GM20431 (cell line): ENCODE measurements around the gene CERS3.
"Not testable (repeated sequence)": the region's sequence is repeated elsewhere in the genome, so short reads cannot be mapped to it uniquely, and the experiment has no call there.

Experiments used
- in situ Hi-C: fragments of 300-500 bp; cut with MseI, MboI; formaldehyde crosslinking; loops from one replicate; pipeline ENCODE4 v1.15.0; 2020; ENCODE audit warnings: low sequenced_read_pairs; ENCODE audit not compliant: unreplicated experiment

CERS3 gene

GRCh38 chr15:100472736-100473135 lies 56.0 kb downstream of the CERS3 start:
- in situ Hi-C loops, result no loop called here

GRCh38 chr15:100471933-100472332 lies 56.8 kb downstream of the CERS3 start:
- in situ Hi-C loops, result no loop called here

- in situ Hi-C loops, result no loop called here
These were observed 60.5 kb downstream of the CERS3 start for GRCh38 chr15:100468285-100468684.

DNA sequence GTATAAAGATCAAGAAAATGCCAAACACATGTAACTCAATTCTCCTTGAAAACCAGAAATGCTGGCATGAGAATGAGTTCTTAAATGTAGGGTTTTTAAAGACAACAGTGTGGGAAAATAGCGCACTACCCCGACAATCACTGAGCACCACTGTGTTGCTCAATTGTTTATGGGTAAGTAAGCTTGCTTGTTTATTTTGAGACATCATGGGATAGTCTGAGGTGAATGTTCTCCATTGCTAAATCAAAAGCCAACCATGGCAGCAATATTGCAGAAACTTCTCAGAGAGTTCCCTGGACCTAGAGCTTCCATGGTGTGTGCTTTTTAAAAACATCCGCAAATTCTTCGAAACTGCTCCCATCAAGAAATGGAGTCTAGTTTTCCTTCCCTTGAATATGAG lies 62.7 kb downstream of the CERS3 start:
- in situ Hi-C loops, result no loop called here

DNA sequence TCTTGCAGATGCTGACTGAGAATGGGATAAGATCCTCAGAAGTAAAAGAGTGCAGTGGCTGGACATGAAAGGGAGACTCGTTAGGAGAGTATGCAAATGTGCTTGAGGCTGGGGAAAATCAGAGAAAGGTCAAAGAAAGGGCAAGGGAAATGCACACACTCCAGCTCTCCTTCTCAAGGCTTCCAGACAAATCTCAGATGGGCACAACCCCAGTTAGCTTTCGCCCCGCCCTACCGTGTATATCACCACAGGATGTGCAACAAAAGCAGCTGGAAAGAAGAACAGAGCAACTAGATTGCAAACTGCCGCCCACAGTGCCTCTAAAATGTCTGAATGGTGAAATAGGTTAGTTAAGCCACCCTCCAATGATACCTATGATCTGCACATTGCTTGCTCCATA lies 63.9 kb downstream of the CERS3 start:
- in situ Hi-C loops, result no loop called here

DNA sequence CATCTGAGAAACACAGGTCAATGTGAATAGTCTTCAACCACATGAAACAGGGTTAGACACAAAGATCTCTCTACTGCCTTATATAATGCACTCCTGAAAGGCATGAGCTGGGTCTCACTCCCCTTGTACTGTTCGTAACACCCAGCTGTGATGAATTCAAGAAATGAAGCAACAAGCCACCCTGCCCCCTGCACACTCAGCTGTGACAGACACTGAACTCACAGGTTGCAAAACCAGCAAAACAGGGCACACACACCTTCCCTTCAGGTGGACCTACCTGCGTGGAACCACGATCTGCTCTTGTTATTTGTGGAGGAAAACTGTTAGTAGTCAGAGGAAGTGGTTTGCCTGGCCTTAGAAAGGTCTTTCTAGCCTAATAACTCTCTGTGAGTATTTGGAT lies 64.5 kb downstream of the CERS3 start:
- in situ Hi-C loops, result no loop called here

DNA sequence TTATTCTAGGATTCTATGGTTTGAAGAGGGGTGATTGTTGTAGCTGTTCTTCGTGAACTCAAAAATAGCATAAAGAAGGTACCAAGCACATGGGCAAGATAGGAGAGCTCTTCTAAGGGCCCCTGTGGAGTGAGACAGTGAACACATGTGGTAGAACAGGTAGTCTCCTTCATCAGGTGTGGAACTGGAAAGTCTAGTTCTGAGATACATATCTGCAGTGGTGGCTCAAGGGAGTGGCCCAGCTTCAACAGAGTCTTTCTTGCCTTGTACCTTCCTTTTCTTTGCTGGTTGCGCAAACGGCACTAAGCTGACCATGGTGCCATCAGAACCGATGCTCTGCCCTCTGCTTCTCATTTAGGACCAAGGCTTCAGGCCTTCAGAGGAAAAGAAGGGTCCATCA lies 65.2 kb downstream of the CERS3 start:
- in situ Hi-C loops, result no loop called here

GRCh38 chr15:100461049-100461448 lies 67.7 kb downstream of the CERS3 start:
- in situ Hi-C loops, result no loop called here

DNA sequence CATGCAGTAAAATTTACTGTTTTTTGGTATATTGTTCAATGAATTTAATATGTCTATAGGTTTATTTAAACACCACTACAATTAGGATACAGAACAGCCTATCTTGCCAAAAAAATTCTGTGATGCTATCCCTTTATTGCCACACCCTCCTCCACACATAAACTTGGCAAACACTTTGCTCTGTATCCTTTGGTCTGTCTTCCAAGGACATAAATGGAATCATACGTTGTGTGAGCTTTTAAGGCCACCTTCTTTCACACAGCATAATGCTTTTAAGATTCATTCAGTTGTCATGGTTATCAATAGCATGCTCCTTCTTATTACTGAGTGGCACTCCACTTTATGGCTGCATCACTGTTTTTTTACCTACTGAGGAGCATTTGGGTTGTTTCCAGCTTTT lies 71.5 kb downstream of the CERS3 start:
- in situ Hi-C loops, result no loop called here

GRCh38 chr15:100454148-100454547 lies 74.6 kb downstream of the CERS3 start:
- in situ Hi-C loops, result no loop called here

DNA sequence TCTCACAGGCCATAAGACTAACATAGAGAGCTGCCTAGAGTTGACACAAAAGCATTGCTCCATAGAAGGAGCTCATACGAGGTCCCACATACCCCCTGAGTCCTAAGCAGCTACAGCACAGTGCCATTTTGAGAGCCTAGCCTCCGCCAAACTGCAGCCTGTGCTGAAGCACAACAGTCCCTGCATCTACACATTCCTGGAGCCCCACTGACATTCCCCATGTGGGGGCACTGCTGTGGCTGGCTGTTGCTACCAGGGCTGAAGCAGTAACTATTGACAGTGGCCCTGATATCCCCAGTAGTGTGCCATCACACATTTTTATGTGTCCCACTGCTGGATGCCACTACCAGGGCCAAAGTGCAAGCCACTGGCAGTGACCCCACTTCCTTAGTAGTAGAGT lies 80.3 kb downstream of the CERS3 start:
- in situ Hi-C loops, result no loop called here

GRCh38 chr15:100441063-100441462 lies 87.7 kb downstream of the CERS3 start:
- in situ Hi-C loops, result not testable (repeated sequence)

DNA sequence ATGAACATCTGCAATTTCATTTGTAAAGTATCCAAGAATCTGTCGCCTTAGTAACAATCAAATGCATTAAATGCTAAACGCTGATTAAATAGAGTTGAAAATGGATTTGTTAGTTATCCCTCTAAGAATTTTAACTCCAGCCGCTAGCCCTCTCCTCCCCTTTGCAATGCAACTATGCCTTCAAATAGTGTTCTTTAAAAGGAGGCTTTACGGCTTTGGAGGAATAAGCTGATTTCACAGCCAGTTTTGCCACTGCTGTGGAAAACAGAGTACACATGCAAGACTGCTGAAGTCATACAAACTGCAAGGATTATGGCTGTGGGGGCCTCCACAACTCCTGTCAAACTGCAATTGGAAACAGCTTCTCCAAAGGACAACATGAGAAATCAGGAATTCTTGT lies 89.2 kb downstream of the CERS3 start:
- in situ Hi-C loops, result no loop called here

GRCh38 chr15:100438570-100438969 lies 90.2 kb downstream of the CERS3 start:
- in situ Hi-C loops, result no loop called here

GRCh38 chr15:100437261-100437660 lies 91.5 kb downstream of the CERS3 start:
- in situ Hi-C loops, result no loop called here

DNA sequence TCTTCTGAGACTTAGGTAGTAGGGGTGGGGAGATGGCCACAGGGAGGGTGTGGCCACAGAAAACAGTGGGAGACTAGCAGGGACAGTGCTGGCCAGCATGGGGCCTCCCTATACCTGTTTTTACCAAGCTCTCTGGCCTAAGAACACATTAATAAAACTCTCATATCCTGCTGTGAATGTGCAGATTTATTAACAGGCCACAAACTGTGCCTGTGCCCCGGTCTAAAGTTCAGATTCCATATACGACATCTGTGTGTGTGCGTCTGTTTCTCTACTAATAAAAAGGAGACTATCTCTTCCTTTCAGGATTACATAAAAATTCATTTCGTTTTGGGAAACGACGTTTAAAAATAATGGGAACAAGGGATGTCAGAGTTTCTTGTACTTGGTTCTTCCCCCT lies 94.2 kb downstream of the CERS3 start:
- in situ Hi-C loops, result no loop called here

- in situ Hi-C loops, result no loop called here
These were observed 94.7 kb downstream of the CERS3 start for GRCh38 chr15:100434038-100434437.

- in situ Hi-C loops, result no loop called here
These were observed 95.4 kb downstream of the CERS3 start for GRCh38 chr15:100433304-100433703.

DNA sequence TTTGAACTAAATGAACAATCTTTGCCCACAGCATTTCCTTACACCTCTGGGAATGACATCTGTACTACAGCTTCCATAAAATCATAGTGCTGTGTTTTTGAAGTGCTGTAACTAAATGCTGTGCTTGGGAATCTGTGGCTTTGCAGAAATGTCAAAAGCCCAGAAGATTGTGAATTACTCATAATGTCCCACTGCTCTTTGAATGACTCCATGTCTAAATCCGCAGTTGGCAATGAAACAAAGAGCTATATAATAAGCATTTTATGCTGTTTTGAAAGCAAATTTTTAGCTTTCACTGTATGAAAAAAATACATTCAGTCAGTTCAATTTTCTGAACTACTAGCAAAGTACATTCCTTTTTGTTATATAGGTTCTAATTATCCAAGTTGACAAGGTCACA lies 98.3 kb downstream of the CERS3 start:
- in situ Hi-C loops, result no loop called here

- in situ Hi-C loops, result no loop called here
These were observed 99.5 kb downstream of the CERS3 start for GRCh38 chr15:100429116-100429728.

DNA sequence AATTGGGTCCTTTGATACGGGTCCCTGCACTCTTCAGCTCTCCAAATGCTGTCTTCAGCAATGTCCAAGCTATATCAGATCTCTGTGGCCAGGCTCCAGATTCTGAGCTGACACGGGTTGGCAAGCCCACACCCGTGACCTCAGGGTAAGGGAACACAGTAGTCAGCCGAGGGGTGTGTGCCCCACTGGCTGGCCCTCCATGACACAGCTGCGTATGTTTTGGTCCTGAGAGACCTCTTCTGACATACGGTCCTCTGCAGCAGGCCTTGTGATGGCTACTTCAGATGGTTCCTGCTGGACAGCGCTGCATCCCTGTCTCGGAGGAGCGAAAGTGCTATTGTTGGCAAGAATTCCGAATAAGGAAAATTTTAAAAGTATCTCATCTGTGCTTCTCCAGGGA lies 101.8 kb downstream of the CERS3 start:
- in situ Hi-C loops, result no loop called here

- in situ Hi-C loops, result no loop called here
These were observed 123.6 kb downstream of the CERS3 start for GRCh38 chr15:100405179-100405578.

GRCh38 chr15:100400996-100401395 lies 127.8 kb downstream of the CERS3 start:
- in situ Hi-C loops, result no loop called here
